Adipocyte (in vitro differentiated cells): ENCODE data around the gene LRRC53.

Source experiments
- DNase-seq: peaks from one replicate; pipeline ENCODE4 v3.0.0-alpha.2; 2015; ENCODE audit warnings: low read depth
- H3K27me3 ChIP-seq: replicated peaks from 2 replicates; pipeline ENCODE4 v1.7.0; 2013; ENCODE audit warnings: mild to moderate bottlenecking, low read length, moderate library complexity; ENCODE audit not compliant: control insufficient read depth, insufficient read depth
- H3K36me3 ChIP-seq: 2 replicates; pipeline ENCODE4 v1.7.0; 2013; ENCODE audit warnings: low read length, mild to moderate bottlenecking, moderate library complexity; ENCODE audit not compliant: control insufficient read depth, insufficient read depth, severe bottlenecking
- H3K4me1 ChIP-seq: 2 replicates; pipeline ENCODE4 v1.7.0; 2013; ENCODE audit warnings: mild to moderate bottlenecking, low read length, moderate library complexity; ENCODE audit not compliant: control insufficient read depth, insufficient read depth
- H3K4me3 ChIP-seq: 2 replicates; pipeline ENCODE4 v1.7.0; 2013; ENCODE audit warnings: mild to moderate bottlenecking, low read length, moderate library complexity
- H3K9ac ChIP-seq: 2 replicates; pipeline ENCODE4 v1.7.0; 2013; ENCODE audit warnings: mild to moderate bottlenecking, low read length, moderate library complexity
- H3K9me3 ChIP-seq: 2 replicates; pipeline ENCODE4 v1.7.0; 2013; ENCODE audit warnings: mild to moderate bottlenecking, low read length, moderate library complexity; ENCODE audit not compliant: control insufficient read depth

LRRC53 gene

DNA sequence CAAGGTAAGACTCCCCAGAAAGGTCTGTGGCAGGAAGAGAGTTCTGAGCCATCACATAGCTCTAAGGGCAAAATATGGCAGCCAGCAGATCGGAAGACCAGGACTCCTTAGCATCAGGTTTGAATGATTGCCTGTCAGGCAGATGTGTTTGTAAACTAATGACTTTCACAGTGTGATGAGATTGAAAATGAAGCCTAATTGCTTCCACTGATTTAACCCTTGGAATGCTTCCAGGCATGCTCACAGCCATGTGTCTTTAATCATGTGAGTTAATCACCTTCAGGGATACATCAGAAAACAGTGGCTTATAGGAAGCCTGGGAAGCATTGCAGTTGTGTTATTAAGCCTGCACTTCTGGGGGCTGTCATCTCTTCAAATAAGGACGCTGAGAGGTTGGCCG is 82.8 kb downstream of the LRRC53 start:
- Histone ChIP-seq H3K9me3 (no peaks in the 10 kb centered on the region), H3K4me1 (no peaks in the 10 kb centered on the region), H3K36me3 (no peaks in the 10 kb centered on the region), H3K27me3 (peaks cover 5% of the 10 kb centered on the region), H3K9ac (no peak overlapping the region), H3K4me3 (no peak overlapping the region)
- DNase-seq, result no peak

DNA sequence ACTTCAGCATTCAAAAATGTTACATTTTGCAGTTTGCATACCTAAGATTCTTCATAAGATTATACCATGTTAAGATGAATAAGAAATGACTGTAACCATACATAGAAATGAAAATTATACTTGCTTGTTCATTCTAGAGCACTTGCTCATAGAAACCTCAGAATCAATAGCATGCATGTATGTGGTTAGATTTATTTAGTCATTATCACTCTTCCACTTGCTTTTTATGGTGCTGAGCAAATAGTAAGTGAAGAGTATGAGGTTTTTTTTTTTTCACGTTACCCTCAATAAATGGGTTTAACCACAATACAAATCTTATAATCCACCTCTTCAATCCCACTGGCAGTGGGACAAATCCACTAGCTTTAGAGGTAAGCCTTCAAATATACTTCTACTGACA is 84.7 kb downstream of the LRRC53 start:
- H3K27me3 ChIP-seq, result no peaks in the 10 kb centered on the region

DNA sequence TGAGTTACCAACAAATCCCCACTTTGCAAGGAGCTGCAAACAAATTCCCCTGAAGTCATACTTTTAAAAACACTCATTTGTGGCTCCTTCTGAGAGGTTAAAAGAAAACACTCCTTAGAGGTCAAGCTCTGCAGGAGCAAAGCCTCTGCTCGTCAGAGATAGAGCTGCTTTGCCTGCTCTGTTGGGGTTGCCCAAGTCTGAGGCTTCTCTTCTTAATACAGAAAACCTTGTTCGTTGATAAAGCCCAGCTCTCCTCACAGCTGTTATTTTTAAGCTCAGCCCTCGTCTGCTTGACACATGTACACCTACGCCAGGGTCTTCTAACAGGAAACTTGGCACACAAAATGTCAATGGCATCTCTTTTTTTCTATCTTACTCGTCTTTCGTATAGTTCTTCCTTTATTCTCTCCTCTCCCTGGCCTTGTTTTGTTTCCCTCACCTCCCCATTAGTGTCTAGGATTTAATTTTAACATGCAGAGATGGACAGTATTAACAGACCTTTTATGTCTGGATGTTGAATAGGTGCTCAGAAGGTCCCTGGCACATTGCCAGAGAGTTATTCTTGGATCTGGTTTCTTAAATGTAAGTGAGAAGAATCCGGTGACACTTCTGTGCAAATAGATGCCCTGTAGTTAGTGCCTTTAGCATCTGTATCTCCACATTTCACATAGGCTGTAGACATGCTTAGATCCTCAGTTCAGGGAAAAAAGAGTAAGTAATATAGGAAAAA is 86.0 kb downstream of the LRRC53 start:
- no peaks in the 10 kb centered on the region for H3K36me3 ChIP-seq
- peak; percentile 26 for DNase-seq
- H3K27me3 ChIP-seq, result no peaks in the 10 kb centered on the region
- H3K9me3 ChIP-seq, result no peaks in the 10 kb centered on the region
- no peaks in the 10 kb centered on the region for H3K4me1 ChIP-seq
- no peak overlapping the region for H3K9ac ChIP-seq
- H3K4me3 ChIP-seq, result no peak overlapping the region

More for the DNA sequence above, 84.7 kb downstream of the LRRC53 start:
- Histone ChIP-seq H3K36me3 (no peaks in the 10 kb centered on the region), H3K4me3 (no peak overlapping the region), H3K9me3 (no peaks in the 10 kb centered on the region), H3K9ac (no peak overlapping the region), H3K4me1 (no peaks in the 10 kb centered on the region)
- peak; percentile 21 for DNase-seq

DNA sequence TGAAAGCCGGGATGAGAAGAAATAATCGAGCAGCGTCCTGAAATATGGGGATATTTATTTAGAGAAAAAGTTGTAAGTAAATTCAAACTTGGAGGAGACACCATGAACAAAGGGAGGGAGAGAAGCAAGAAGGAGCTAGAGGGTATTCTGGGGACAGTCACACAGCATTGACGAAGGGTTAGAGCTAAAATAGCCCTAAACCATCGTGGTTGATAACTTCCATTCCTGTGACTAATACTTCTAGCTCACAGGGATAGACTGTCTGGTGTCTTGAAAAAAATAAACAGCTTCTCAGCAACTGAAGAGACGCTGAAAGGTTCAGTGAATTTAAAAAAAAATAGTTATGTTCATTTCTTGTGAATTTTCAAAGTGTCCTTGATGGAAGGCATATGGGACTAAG is 86.7 kb downstream of the LRRC53 start:
- Histone ChIP-seq H3K4me3 (no peak overlapping the region), H3K9me3 (no peaks in the 10 kb centered on the region), H3K27me3 (no peaks in the 10 kb centered on the region), H3K36me3 (no peaks in the 10 kb centered on the region), H3K9ac (no peak overlapping the region), H3K4me1 (no peaks in the 10 kb centered on the region)
- DNase-seq, result peak; percentile 32

DNA sequence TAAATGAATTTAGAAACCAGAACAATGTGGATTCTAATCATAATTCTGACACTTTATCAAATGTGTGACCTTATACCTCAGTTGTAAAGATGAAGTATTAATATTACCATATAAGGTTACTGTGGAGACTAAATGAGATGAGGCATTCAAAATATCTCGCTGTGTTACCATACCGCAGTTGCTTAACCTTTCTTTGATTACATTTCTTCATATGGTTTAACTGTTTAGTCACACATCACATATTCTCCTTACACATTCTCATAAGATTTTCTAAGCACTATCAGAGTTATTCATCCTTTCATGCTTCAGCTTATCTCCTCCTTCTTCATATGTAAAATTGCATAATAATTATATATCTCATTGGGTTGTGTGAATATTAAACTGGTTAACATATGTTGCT is 88.9 kb downstream of the LRRC53 start:
- H3K27me3 ChIP-seq, result no peaks in the 10 kb centered on the region
- no peaks in the 10 kb centered on the region for H3K36me3 ChIP-seq
- no peak overlapping the region for H3K9ac ChIP-seq
- H3K4me3 ChIP-seq, result no peak overlapping the region
- no peak for DNase-seq
- no peaks in the 10 kb centered on the region for H3K9me3 ChIP-seq
- H3K4me1 ChIP-seq, result no peaks in the 10 kb centered on the region

DNA sequence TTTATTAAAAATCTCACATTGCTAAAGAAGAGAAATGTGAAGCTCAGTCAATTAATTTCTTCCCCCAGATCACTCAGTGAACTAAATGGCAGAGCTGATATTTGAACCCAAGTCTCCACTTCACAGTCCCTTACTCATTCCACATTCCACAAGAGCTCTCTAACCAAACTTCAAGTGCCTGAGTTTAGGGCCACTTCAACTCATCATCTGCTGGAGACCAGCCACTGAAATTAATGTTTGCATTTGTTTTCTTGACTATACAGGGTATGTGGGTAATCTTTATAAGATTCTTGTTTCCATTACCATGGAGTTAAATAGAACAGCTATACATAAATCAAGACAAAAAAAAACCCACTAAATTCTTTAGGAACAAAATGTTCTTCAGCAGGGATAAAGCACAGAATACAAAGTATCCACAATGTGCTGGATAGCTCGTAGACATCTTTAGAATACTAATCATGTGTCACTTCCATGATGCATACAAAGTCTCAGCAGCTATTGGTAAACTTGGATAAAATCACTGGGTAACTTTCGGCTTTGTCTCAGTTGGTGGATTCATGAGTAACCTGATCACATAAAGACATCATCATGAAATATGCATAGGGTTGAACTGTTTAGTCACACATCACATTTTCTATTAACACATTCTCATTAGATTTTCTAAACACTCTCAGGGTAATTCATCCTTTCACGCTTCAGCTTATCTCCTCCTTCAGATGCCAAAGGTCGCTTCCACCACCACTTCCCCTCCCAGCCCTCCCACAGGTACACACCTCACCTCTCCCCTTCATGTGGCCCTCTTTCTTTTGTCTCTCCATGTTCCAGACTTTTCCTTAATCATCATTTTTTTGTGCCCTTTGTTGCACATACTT is 89.8 kb downstream of the LRRC53 start:
- H3K36me3 ChIP-seq, result no peaks in the 10 kb centered on the region
- no peak overlapping the region for H3K9ac ChIP-seq
- no peaks in the 10 kb centered on the region for H3K27me3 ChIP-seq
- no peaks in the 10 kb centered on the region for H3K9me3 ChIP-seq
- no peaks in the 10 kb centered on the region for H3K4me1 ChIP-seq
- no peak for DNase-seq
- no peak overlapping the region for H3K4me3 ChIP-seq

DNA sequence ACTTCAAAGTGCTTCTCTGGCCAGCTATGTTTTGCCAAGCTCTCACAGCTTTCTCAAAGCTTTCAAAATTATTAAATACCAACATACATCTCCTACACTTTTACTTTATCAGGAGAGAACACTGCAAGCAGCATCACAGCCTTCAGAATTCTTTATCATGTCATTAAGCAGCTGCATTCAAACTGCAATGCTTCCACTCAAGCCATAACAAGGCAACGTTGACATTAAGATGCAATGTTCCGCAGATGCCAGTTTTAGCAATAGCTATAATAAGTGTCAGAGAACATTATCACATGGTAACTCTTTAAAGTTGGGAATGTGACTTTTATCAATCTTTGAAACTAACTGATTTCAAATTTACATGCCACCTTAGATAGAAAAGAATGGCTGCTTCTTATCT is 91.9 kb downstream of the LRRC53 start:
- H3K4me1 ChIP-seq, result no peaks in the 10 kb centered on the region
- DNase-seq, result no peak
- H3K4me3 ChIP-seq, result no peak overlapping the region
- no peaks in the 10 kb centered on the region for H3K9me3 ChIP-seq
- no peaks in the 10 kb centered on the region for H3K27me3 ChIP-seq
- H3K9ac ChIP-seq, result no peak overlapping the region
- no peaks in the 10 kb centered on the region for H3K36me3 ChIP-seq
